NCI-H2029 treated with DMSO at 0.1 percent for 48 hours (cell line): ENCODE data around the gene IFFO2.

Experiments used
- DNase-seq: peaks from one replicate; lab custom pipeline; 2025; lab: John Stamatoyannopoulos, UW

IFFO2 gene

GRCh38 chr1:18972531-18972930 lies 16.1 kb upstream of the IFFO2 start:
- DNase-seq, result no peak

DNA sequence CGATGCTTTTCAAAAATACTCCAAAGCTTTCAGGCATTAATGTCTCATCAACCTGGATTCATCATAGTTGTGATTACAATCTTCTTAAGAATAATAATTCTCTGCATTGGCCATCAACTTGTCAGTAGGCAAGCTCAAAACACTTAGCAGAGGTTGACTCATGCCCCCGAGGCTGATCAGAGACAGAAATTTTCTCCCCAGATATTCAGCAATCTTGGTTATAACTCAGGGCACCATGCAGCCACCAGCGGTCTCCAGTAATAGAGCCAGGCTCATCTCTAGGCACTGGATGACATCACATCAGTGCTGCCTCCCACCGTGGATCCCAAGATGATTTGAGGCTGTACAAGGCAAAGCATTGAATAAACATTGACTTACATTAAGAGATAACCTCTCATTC lies 14.3 kb upstream of the IFFO2 start:
- DNase-seq, result no peak

- no peak for DNase-seq
Measured at GRCh38 chr1:18970358-18970757, 13.9 kb upstream of the IFFO2 start.

GRCh38 chr1:18967066-18967690 lies 10.7 kb upstream of the IFFO2 start:
- DNase-seq, result no peak

DNA sequence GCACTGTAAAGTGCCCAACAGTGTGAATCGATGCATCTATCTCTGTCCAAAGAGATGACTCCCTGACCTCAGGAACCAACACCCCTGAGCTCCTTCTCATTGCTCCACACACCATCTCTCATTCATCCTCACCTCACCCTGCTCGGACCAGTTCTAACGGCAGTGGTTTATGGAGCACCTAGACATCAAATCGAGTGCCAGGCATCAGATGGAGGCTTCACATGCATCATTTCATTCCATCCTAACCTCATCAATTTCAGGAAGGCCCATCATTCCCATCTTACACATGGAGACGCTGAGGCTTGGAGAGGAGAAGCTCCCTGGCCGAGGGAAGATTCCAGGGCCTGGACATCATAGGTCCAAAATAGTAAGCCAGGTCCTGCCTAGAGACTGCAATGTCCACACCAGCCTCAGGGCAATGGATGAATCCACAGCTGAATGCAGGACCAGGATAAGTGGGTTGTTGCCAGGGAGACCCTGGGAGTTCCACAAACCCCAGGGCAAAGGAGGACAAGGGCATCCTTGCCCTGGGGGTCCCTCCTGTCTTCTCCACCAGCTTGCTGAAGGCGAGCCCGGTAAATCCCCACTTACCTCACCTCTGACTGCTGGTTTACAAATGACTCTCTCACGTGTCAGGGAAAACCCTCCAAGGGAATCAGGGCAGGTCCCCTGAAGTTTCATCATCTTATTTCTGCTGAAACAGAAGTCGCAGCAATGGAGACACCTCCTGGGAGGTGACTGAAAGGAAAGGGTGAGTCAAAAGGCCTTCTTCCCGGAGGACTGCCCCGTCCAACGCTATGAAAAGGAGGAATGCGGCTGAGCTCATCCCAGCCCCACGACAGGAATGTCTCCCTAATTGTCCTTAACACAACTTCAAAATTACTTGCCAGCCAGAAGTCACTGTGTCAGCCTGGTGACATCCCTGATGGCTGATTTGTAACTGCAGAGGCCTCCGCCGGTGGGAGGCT lies 9.0 kb upstream of the IFFO2 start:
- DNase-seq, result no peak

- DNase-seq, result no peak
Measured at GRCh38 chr1:18963968-18964367, 7.5 kb upstream of the IFFO2 start.

GRCh38 chr1:18962855-18963737 lies 6.6 kb upstream of the IFFO2 start:
- DNase-seq, result no peak

- no peak for DNase-seq
Measured at GRCh38 chr1:18962121-18962721, 5.7 kb upstream of the IFFO2 start.

- DNase-seq, result no peak
Measured at GRCh38 chr1:18960821-18961220, 4.3 kb upstream of the IFFO2 start.

DNA sequence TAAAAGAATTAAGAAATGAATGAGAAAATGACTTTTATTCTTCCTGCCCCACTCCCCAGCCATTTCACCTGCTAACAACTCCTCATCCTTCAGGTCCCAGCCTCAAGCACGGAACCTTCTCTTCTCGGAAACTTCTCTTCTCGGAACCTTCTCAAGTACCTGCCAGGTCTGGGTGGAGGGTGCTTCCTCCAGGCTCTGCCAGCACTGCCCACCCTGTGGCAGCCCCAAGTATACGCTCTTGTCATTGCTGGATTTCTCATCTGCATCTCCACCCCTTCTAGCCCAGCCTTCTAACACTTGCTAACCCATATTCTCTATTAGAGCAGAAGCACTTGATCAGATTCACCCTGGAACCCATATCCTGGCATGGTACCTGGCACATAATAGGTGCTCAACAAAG lies 3.9 kb upstream of the IFFO2 start:
- no peak for DNase-seq

GRCh38 chr1:18959591-18959990 lies 3.1 kb upstream of the IFFO2 start:
- DNase-seq, result no peak

DNA sequence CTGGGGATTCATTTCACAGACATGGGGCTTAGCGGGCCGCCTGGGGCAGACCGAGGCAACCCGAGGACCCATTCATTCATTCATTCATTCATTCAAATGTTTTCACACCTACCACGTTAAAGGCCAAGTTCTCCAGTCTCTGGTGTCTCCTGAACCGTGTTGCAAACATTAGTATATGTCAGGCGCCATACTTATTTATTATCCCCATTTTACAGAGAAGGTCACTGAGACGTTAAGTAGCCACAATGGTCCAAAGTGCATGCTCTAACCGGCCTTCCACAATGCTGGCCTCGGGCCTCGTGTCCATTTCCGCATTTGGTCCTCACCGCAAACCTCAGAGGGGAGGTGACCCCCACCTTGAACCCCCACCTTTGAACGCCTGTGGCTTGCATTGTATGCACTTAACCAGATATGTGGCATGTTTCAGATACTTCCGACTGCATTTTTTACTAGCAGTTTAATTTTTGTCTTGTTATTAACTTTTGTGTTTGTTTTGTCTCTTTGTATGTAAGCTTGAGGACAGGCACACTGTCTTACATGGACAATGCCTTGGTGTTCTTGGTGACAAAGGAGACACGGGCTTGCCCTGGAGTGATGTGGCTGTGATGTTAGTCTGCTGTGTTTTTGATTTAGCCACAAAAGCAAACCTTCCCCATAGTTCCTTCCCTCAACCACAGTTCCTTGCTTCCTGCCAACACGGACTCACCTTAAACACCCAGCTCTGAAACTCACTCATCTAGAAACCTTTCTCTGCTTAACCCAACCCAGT lies 1.2 kb upstream of the IFFO2 start:
- DNase-seq, result no peak

- DNase-seq, result no peak
Measured at GRCh38 chr1:18957136-18957521, 653 bp upstream of the IFFO2 start.

DNA sequence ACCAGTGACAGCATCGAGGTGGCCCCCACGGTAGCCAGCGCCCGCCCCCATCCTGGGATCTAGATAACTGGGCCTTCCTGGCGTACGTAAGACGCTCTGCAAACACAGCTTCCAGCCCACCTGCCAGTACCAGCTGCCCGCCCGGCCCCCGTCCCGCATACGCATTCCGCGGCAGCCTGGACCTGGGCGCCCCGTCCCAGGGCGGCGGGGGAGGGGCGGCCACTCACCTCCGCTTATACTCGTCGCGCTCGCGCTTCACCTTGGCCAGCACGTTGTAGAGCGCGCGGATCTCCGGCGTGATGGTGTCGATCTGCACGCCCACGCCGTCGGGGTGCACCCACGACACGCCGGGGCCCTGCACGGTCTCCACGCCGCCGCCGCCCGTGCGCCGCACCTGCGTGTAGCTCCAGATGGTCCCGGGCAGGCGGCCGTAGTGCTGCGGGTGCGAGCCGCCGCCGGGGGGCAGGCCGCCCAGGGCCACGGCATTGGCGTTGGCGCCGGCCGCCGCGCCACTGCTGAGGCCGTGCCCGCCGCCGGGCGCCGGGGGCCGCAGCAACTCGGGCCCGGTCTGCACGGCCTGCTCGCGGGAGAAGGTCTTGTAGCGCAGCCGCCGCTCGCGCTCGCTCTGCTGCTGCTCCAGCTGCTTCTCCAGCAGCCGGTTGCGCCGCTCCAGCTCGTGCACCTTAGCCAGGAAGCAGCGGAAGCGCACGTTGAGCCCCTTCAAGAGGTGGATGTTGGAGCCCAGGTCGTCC lies 859 bp downstream of the IFFO2 start:
- DNase-seq, result no peak

- no peak for DNase-seq
Measured at GRCh38 chr1:18955131-18955440, 1.4 kb downstream of the IFFO2 start.

GRCh38 chr1:18954270-18955071 lies 2.0 kb downstream of the IFFO2 start:
- no peak for DNase-seq

DNA sequence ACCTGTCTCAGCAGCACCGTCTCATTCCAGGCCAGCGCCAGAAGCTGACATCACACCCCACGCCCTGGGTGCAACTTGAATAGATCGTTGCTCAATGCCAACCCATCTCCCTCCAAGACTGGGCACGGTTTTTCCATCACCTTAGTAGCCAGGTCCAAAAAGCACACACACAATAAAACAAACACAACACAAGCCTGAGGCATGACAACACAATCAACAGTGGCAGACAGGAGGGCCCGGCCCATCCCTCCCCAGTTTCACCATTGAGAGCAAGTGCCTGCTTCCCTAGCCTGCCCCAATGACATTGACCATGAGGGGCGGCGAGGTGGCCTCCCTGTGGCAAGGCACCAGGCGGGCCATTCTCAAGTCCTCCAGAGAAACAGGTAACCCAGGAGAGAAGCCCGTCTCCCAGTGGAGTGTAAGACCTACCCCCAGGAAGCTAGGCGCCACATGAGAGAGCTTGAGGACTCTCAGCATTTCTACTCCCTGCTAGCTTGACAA lies 2.7 kb downstream of the IFFO2 start:
- DNase-seq, result no peak

GRCh38 chr1:18951818-18952391 lies 4.6 kb downstream of the IFFO2 start:
- DNase-seq, result no peak

DNA sequence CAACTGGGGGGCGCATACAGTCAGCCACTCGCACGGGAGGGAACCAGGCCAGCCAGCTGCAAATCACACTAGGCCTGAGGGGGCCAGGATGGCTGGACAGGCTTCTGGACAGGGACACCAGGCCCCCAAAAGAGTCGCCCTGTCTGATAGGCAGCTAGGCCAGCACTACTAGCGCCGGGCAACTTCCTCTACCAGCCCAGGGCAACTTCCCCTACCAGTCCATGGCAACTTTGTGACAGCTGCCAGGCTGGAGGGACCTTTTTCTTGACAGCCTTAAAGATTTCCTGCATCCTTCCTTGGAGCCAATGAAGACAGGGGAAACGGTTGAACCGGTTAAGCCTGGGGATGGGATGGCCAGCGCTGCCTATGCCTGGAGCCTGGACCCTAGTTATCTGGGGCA lies 5.1 kb downstream of the IFFO2 start:
- DNase-seq, result no peak
